Cerebellar nuclear complex (tissue), 1 donor: ENCODE measurements around the gene HJURP.

Experiments
- DNase-seq, 2 experiments: peaks; one replicate each; lab custom pipeline; 2025; lab: John Stamatoyannopoulos, UW

Gene HJURP

DNA sequence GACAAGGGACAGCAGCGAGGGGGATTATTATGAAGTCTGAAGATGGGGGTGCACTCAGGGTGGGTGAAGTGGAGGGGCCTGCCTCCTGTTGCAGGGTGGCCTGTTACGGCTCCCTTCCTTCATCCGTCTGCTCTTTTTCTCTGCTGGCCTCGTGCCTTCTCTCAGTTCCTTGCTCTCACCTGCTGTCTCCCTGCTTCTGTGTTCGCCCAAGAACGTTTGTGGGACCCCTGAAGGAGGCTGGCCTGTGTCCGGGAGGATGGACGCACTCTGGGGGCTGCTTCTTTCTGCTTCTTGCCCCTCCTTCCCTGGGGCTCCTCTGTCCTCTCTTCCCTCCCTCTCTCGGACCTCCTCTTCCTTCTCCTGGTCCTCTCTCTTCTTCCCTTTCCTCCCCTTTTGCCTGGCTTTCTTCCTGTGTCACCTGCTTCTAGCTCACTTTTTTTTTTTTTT is 62.4 kb downstream of the HJURP start:
- no peak for DNase-seq

- DNase-seq, result no peak
These were observed 63.0 kb downstream of the HJURP start for GRCh38 chr2:233791151-233791882.

- no peak for DNase-seq
These were observed 64.8 kb downstream of the HJURP start for GRCh38 chr2:233789554-233789953.
